ENCODE results near the gene MYORG. TPM values are rescaled to one million over a fixed set of nuclear protein-coding genes. Genes with fewer than 3 reads are reported as not detected.
A peak's percentile ranks its signal among the peaks of the same experiment; 100 is the strongest.

MYORG gene
- polyA plus RNA-seq, 1 experiment = 0.19 TPM

DNA sequence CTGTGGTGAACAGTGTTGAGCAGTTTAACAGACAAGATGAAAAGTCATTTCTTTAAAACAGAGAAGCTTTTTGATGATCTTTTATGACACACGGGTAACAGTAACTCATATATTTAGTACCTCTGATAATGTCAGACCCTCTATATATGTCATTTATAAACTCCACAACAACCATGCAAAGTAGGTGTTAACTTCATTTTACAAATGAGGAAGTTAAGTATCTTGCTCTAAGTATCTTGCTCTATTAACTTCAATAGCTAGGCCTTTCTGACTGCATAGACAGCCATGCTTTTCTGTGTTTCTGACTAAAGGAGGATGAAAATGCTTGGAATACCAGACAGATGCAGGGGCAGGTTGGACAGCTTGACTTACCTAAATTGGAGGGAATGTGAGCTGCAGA, 45.5 kb downstream of the MYORG start:
- ChIA-PET POLR2A (no interaction called here), CTCF (interaction anchor here (0.7 to 6.1 kb wide), 4 partner anchors 15 to 273 kb away, joined by 3 to 59 read pairs (median 34); partner anchors contain the start of gene MYORG)
- no peak for DNase-seq (ENCODE audit: low read depth, low spot score)
- no peak overlapping the region for H3K4me3 ChIP-seq (ENCODE audit: low read depth, low read length)
- no peaks in the 10 kb centered on the region; the same call in 1 of the 2 replicates for H3K9me3 ChIP-seq (ENCODE audit: control insufficient read depth, insufficient read depth, low read length)
- no peak overlapping the region for H3K27ac ChIP-seq (ENCODE audit: low read depth, low read length)
- TF ChIP-seq, protein P1, sequence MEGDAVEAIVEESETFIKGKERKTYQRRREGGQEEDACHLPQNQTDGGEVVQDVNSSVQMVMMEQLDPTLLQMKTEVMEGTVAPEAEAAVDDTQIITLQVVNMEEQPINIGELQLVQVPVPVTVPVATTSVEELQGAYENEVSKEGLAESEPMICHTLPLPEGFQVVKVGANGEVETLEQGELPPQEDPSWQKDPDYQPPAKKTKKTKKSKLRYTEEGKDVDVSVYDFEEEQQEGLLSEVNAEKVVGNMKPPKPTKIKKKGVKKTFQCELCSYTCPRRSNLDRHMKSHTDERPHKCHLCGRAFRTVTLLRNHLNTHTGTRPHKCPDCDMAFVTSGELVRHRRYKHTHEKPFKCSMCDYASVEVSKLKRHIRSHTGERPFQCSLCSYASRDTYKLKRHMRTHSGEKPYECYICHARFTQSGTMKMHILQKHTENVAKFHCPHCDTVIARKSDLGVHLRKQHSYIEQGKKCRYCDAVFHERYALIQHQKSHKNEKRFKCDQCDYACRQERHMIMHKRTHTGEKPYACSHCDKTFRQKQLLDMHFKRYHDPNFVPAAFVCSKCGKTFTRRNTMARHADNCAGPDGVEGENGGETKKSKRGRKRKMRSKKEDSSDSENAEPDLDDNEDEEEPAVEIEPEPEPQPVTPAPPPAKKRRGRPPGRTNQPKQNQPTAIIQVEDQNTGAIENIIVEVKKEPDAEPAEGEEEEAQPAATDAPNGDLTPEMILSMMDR (IDR thresholded peaks at IDR 0.05; ENCODE audit: low read depth, low read length) = no peak
- no peaks in the 10 kb centered on the region for H3K27me3 ChIP-seq (ENCODE audit: control insufficient read depth, insufficient read depth, low read length)

DNA sequence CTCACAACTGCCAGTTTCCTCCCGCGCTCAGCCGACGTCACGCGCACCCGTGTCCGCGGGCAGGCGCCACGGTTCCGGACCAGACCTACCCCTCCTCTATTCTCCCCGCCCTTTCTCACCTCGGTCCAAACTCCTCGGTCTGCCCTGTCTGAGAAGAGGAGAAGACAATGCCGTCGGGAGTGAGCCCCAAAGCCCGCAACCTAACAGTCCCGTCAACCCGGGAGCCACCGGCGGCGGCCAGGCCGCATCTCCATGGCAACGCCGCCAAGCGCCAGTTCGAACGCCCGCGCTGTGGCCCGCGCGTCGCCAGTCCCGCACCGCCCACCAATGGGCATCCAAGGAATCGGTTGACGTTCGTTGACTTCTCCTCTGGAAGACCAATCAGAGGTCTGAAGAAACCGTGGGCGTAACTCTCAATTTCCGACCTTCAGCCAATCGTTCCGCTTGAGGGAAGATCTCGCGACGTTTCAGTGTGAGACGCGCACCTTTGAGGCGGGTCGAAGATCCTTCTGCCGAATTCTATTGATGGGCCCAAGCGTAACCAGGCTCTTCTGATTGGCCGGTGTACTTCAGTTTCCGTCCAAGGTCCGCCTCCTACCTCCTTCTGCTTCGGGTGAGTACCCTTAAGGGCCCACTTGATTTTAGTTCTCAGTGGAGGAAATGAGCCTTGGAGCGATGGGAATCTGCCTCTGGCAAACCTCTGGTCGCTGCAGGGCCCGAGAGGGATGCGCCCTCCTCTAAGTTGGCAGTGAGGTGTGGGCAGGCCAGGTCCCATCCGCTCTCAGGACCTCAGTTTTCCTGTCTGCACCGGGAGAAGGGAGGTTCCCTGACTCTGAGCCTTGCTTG, 47.5 kb downstream of the MYORG start, which contains the start of the genes KIF24 and NUDT2:
KIF24 (minus strand) TSS at position 282 of the 846 bp plus-strand sequence. CDS start 17,922 bp downstream, outside the sequence.
NUDT2 (plus strand) TSS at position 583 of the 846 bp plus-strand sequence. CDS start 9,471 bp downstream, outside the sequence.
- H3K4me3 ChIP-seq (ENCODE audit: low read depth, low read length) = peak within 1 kb of the TSS; percentile 96
- POLR2A ChIA-PET = no interaction called here
- H3K9me3 ChIP-seq (ENCODE audit: control insufficient read depth, insufficient read depth, low read length) = no peaks in the 10 kb centered on the region; the same call in 1 of the 2 replicates
- H3K27me3 ChIP-seq (ENCODE audit: control insufficient read depth, insufficient read depth, low read length) = no peaks in the 10 kb centered on the region
- DNase-seq (ENCODE audit: low read depth, low spot score) = peak; percentile 100
- CTCF ChIA-PET = no interaction called here
- TF ChIP-seq, protein P1 (IDR thresholded peaks at IDR 0.05; ENCODE audit: low read depth, low read length) = no peak
- H3K27ac ChIP-seq (ENCODE audit: low read depth, low read length) = peak within 1 kb of the TSS; percentile 85

DNA sequence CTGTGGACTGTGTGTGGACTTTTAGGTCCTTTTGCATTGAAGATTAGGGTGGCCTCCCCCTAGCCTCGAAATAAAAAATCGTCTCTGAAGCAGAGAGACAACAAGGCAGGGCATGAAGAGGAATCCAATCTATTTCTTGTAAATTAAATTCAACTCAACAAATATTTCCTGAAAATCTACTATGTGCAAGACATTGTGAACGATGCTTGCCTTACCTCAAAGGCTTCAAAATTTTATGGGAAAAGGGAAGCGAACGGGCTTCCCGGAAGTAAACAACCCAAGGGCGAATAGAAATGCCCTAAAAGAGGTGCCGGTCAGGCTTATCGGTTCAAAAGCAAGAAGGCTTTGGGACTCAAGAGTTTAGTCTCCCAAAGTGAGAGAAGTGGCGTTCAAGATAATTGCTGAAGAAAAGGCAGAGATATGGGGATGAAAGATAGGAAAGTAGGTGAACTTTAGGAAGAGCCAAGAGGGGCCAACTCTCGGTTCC, 48.2 kb downstream of the MYORG start:
- no peak for DNase-seq (ENCODE audit: low read depth, low spot score)
- ChIA-PET CTCF (interaction anchor here (1.3 kb wide), 1 partner anchor 51 kb away, joined by 3 read pairs; no protein-coding TSS in a partner anchor), POLR2A (no interaction called here)
- Histone ChIP-seq H3K27me3 (ENCODE audit: control insufficient read depth, insufficient read depth, low read length) (no peaks in the 10 kb centered on the region), H3K27ac (ENCODE audit: low read depth, low read length) (peak overlapping the region; percentile 43), H3K4me3 (ENCODE audit: low read depth, low read length) (peak overlapping the region; percentile 86), H3K9me3 (ENCODE audit: control insufficient read depth, insufficient read depth, low read length) (no peaks in the 10 kb centered on the region; the same call in 1 of the 2 replicates)
- TF ChIP-seq, protein P1 (IDR thresholded peaks at IDR 0.05; ENCODE audit: low read depth, low read length) = no peak

DNA sequence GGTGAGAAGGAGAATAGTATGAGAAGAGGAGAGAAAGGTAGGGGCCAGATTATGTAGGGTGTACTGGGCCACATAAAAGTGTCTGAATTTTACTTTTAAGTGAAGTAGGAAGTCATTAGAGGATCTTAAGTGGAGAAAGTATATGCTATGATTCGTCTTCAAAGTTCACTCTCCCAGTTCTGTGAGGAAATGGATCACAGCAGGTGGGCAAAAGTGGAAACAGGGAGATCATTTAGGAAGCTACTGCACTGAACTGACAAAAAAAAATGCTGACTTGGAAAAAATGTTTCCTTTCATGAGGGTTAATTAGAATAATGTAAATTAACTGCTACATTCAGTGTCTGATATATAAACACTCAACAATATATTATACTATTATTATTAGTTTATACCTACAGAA, 50.0 kb downstream of the MYORG start:
- Histone ChIP-seq H3K27me3 (ENCODE audit: control insufficient read depth, insufficient read depth, low read length) (no peaks in the 10 kb centered on the region), H3K4me3 (ENCODE audit: low read depth, low read length) (no peak overlapping the region), H3K9me3 (ENCODE audit: control insufficient read depth, insufficient read depth, low read length) (no peaks in the 10 kb centered on the region; the same call in 1 of the 2 replicates), H3K27ac (ENCODE audit: low read depth, low read length) (no peak overlapping the region)
- ChIA-PET CTCF (no interaction called here), POLR2A (no interaction called here)
- no peak for DNase-seq (ENCODE audit: low read depth, low spot score)
- TF ChIP-seq, protein P1 (IDR thresholded peaks at IDR 0.05; ENCODE audit: low read depth, low read length) = no peak

Data from AG04450 (cell line).